Measurements from ENCODE around the gene TBXAS1. TPM values are rescaled to one million over a fixed set of nuclear protein-coding genes. Genes with fewer than 3 reads are reported as not detected.

Gene TBXAS1
- total and polyA plus RNA-seq, 2 of the 8 experiments (the other 6 are each of a cell fraction or from before 2014, with no cell fraction given) = 0.86 to 2.1 TPM

DNA sequence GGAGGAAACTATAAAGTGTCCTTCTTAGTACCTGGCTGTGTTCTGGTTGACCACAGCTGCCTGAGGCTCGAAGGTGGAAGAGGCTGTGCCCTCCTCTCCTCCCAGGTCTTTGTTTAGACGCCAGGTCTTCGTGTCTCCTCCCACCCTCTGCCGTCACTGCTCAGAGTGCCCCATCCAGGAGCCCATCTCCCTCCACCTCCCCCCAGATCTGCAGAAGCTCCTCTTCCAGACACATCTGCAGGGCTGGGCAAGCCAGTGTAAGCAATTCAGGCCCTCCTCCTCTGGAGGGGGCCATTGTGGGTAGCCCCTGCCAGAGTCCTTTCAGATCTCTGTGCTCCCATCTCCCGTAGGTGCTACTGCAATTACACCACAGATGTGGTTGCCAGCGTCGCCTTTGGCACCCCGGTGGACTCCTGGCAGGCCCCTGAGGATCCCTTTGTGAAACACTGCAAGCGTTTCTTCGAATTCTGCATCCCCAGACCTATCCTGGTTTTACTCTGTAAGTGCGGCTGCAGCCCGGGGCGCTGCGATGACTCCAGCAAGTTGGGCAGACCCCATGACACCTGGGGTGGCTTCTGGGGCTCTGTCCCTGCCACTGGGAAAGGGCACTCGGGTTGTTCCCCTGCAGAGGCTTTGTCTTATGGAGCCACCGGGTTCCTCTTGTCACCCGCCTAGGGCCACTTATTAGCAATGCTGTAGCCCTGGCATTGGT is 126.2 kb downstream of the TBXAS1 start (continued):
- TF ChIP-seq SRF (IDR thresholded peaks at IDR 0.05; ENCODE audit: low read depth, low read length) = no peak
- TF ChIP-seq SP2 (IDR thresholded peaks at IDR 0.05; ENCODE audit: low read length) = no peak
- TF ChIP-seq RFX5 (IDR thresholded peaks at IDR 0.05; ENCODE audit: borderline replicate concordance, low read depth, low read length) = no peak
- no peak for TF ChIP-seq E2F6 (IDR thresholded peaks at IDR 0.05)
- no peak for TF ChIP-seq POU5F1 (IDR thresholded peaks at IDR 0.05; ENCODE audit: low read depth, low read length)
- no peak for TF ChIP-seq CHD1 (IDR thresholded peaks at IDR 0.05; ENCODE audit: low read depth, low read length)
- no peak for TF ChIP-seq BCL11A (IDR thresholded peaks at IDR 0.05; ENCODE audit: low read depth in 2 of 2, low read length in 2 of 2)

All from H1 (cell line).